ENCODE results near the gene GRIK1.

The GRIK1 gene

GRCh38 chr21:29511096-29511495 is 428.7 kb downstream of the GRIK1 start:
- no peak for DNase-seq

GRCh38 chr21:29509121-29509520 is 430.7 kb downstream of the GRIK1 start:
- DNase-seq: no peak

GRCh38 chr21:29508301-29508700 is 431.5 kb downstream of the GRIK1 start:
- no peak for DNase-seq

GRCh38 chr21:29506947-29507346 is 432.8 kb downstream of the GRIK1 start:
- no peak for DNase-seq

GRCh38 chr21:29506214-29506613 is 433.6 kb downstream of the GRIK1 start:
- DNase-seq: no peak

GRCh38 chr21:29504751-29505321 is 435.0 kb downstream of the GRIK1 start:
- DNase-seq: no peak

GRCh38 chr21:29501451-29501850 is 438.3 kb downstream of the GRIK1 start:
- DNase-seq: no peak

GRCh38 chr21:29499734-29500343 is 440.0 kb downstream of the GRIK1 start:
- no peak for DNase-seq

- DNase-seq: no peak
Measured at GRCh38 chr21:29499229-29499628, 440.6 kb downstream of the GRIK1 start.

GRCh38 chr21:29496337-29496736 is 443.5 kb downstream of the GRIK1 start:
- DNase-seq: no peak

GRCh38 chr21:29490016-29490415 is 449.8 kb downstream of the GRIK1 start:
- DNase-seq: no peak

GRCh38 chr21:29487154-29487553 is 452.6 kb downstream of the GRIK1 start:
- no peak for DNase-seq

Data from SIG-M5 (cell line).